ENCODE data around the gene MIB2. TPM values are rescaled to one million over a fixed set of nuclear protein-coding genes. Genes with fewer than 3 reads are reported as not detected.

MIB2 gene
- total RNA-seq (2013), result 33.1 TPM
- polyA plus RNA-seq, result 10 to 100 TPM in 1 of 3 donors, 1 to 10 TPM in 2; 5.4 to 65.7 (median 5.6) TPM
- polyA minus RNA-seq, result 45.4 and 56.1 TPM in 2 replicates
- total RNA-seq, result 8.5 to 32.9 (median 23.5) reads per million in 11 experiments

- no peaks in the 10 kb centered on the region for H3K9me3 Mint-ChIP-seq
- Histone ChIP-seq H3K4me1 (ENCODE audit: control insufficient read depth in 1 of 2, insufficient read depth in 2 of 2, low read length in 2 of 2) (peaks cover 26 to 33% of the 10 kb centered on the region in 2 donors), H3K27me3 (ENCODE audit: control insufficient read depth in 2 of 2, insufficient read depth in 2 of 2, low read length in 2 of 2) (no peaks in the 10 kb centered on the region), H3K36me3 (replicated peaks in 1 of 2; ENCODE audit: control insufficient read depth in 1 of 2, insufficient read depth in 2 of 2, low read length in 2 of 2) (peaks cover 0 to 5% of the 10 kb centered on the region in 2 donors), H2AFZ (ENCODE audit: insufficient read depth, low read depth, low read length, poor library complexity, severe bottlenecking) (peak within 1 kb of the TSS; percentile 48), H3K27ac (ENCODE audit: low read depth in 1 of 2, low read length in 2 of 2) (peak within 1 kb of the TSS; percentile 98), H3K9me3 (replicated peaks in 1 of 2; ENCODE audit: control insufficient read depth in 1 of 2, insufficient read depth in 1 of 2, low read length in 2 of 2) (no peaks in the 10 kb centered on the region), H3K4me2 (replicated peaks; ENCODE audit: extremely low read depth, low read length, poor library complexity, severe bottlenecking) (peak within 1 kb of the TSS; percentile 91), H3K9ac (ENCODE audit: insufficient read depth, low read length, poor library complexity, severe bottlenecking) (peak within 1 kb of the TSS; percentile 100), H4K20me1 (ENCODE audit: insufficient read depth, low read length) (peaks cover 12% of the 10 kb centered on the region), H3K79me2 (ENCODE audit: insufficient read depth, low read length) (peaks cover 22% of the 10 kb centered on the region), H3K4me3 (replicated peaks in 1 of 3; ENCODE audit: low read depth in 2 of 3, low read length in 3 of 3) (peak within 1 kb of the TSS; percentile 87 to 92 (median 89))
- intact Hi-C loops (cut with micrococcal nuclease), result loop anchor here (2.0 kb wide), 1 partner anchor 41 kb away; the partner anchor contains the start of gene SSU72 (in 2 of the 2)
- H3K36me3 Mint-ChIP-seq, result peaks cover 9 to 11% of the 10 kb centered on the region in 2 donors
- peak; percentile 97 to 99 (median 98) for DNase-seq
- peaks cover 31% of the 10 kb centered on the region for H3K4me1 Mint-ChIP-seq
- peak within 1 kb of the TSS; percentile 95 to 98 (median 98) for H3K27ac Mint-ChIP-seq
- under 1% methylated on average over 107 of the region's 107 CpGs for WGBS (ENCODE audit: insufficient coverage)
- TF ChIP-seq, protein P1, sequence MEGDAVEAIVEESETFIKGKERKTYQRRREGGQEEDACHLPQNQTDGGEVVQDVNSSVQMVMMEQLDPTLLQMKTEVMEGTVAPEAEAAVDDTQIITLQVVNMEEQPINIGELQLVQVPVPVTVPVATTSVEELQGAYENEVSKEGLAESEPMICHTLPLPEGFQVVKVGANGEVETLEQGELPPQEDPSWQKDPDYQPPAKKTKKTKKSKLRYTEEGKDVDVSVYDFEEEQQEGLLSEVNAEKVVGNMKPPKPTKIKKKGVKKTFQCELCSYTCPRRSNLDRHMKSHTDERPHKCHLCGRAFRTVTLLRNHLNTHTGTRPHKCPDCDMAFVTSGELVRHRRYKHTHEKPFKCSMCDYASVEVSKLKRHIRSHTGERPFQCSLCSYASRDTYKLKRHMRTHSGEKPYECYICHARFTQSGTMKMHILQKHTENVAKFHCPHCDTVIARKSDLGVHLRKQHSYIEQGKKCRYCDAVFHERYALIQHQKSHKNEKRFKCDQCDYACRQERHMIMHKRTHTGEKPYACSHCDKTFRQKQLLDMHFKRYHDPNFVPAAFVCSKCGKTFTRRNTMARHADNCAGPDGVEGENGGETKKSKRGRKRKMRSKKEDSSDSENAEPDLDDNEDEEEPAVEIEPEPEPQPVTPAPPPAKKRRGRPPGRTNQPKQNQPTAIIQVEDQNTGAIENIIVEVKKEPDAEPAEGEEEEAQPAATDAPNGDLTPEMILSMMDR (IDR thresholded peaks at IDR 0.05), result no peak
- peaks cover 0 to 6% (median 0%) of the 10 kb centered on the region in 3 donors for H3K27me3 Mint-ChIP-seq (ENCODE audit: low read depth in 3 of 3)
- H3K4me3 Mint-ChIP-seq, result peak within 1 kb of the TSS; percentile 90 to 94
Observed at GRCh38 chr1:1615256-1616044, at the start of gene MIB2. MIB2 (plus strand) TSS chr1:1615500; CDS start chr1:1623453, 7,953 bp downstream.

GRCh38 chr1:1567152-1567875 lies 48.0 kb upstream of the MIB2 start:
- Histone ChIP-seq H4K20me1 (ENCODE audit: insufficient read depth, low read length) (peaks cover 97% of the 10 kb centered on the region), H3K27ac (ENCODE audit: low read depth in 1 of 2, low read length in 2 of 2) (peak overlapping the region in 1 of 2 donors; percentile 36), H3K9me3 (replicated peaks in 1 of 2; ENCODE audit: control insufficient read depth in 1 of 2, insufficient read depth in 1 of 2, low read length in 2 of 2) (no peaks in the 10 kb centered on the region), H3K9ac (ENCODE audit: insufficient read depth, low read length, poor library complexity, severe bottlenecking) (no peak overlapping the region), H3K36me3 (replicated peaks in 1 of 2; ENCODE audit: control insufficient read depth in 1 of 2, insufficient read depth in 2 of 2, low read length in 2 of 2) (peaks cover 51 to 76% of the 10 kb centered on the region in 2 donors), H3K27me3 (ENCODE audit: control insufficient read depth in 2 of 2, insufficient read depth in 2 of 2, low read length in 2 of 2) (no peaks in the 10 kb centered on the region), H3K4me1 (ENCODE audit: control insufficient read depth in 1 of 2, insufficient read depth in 2 of 2, low read length in 2 of 2) (no peaks in the 10 kb centered on the region), H3K4me2 (replicated peaks; ENCODE audit: extremely low read depth, low read length, poor library complexity, severe bottlenecking) (no peak overlapping the region), H3K79me2 (ENCODE audit: insufficient read depth, low read length) (peaks cover 99% of the 10 kb centered on the region), H2AFZ (ENCODE audit: insufficient read depth, low read depth, low read length, poor library complexity, severe bottlenecking) (no peak overlapping the region), H3K4me3 (replicated peaks in 1 of 3; ENCODE audit: low read depth in 2 of 3, low read length in 3 of 3) (no peak overlapping the region)
- Mint-ChIP-seq H3K27me3 (ENCODE audit: low read depth in 3 of 3) (peaks cover 0 to 3% (median 1%) of the 10 kb centered on the region in 3 donors), H3K9me3 (no peaks in the 10 kb centered on the region), H3K4me3 (no peak overlapping the region), H3K27ac (peak overlapping the region in 2 of 7 donors; percentile 33 to 74), H3K4me1 (peaks cover 18% of the 10 kb centered on the region), H3K36me3 (peaks cover 50 to 76% of the 10 kb centered on the region in 2 donors)
- 95% methylated on average over 13 of the region's 31 CpGs for WGBS (ENCODE audit: insufficient coverage)
- TF ChIP-seq, protein P1 (IDR thresholded peaks at IDR 0.05), result no peak
- intact Hi-C loops (cut with micrococcal nuclease), result no loop called here
- DNase-seq, result no peak
